Mesenchymal stem cell (in vitro differentiated cells and primary cell): ENCODE data around the gene FGFBP2.

ENCODE experiments used
- DNase-seq: peaks from one replicate; pipeline ENCODE4 v3.0.0-alpha.2; 2013
- H2AFZ ChIP-seq: one replicate; pipeline ENCODE4 v1.6.1; 2013; ENCODE audit warnings: low read depth, mild to moderate bottlenecking, control low read depth, inconsistent platforms, low read length, moderate library complexity
- H2AK5ac ChIP-seq: 2 replicates; pipeline ENCODE4 v1.6.1; 2013; ENCODE audit warnings: low read length, moderate library complexity, mild to moderate bottlenecking, inconsistent platforms; ENCODE audit not compliant: severe bottlenecking
- H2BK120ac ChIP-seq: one replicate; pipeline ENCODE4 v1.6.1; 2013; ENCODE audit warnings: low read depth, mild to moderate bottlenecking, inconsistent platforms, low read length, moderate library complexity
- H2BK12ac ChIP-seq, 2 experiments: one replicate each; pipeline ENCODE4 v1.6.1; 2013; ENCODE audit warnings: inconsistent platforms in 2 of 2, low read length in 2 of 2, mild to moderate bottlenecking in 2 of 2, moderate library complexity in 2 of 2, control low read depth in 1 of 2
- H2BK15ac ChIP-seq: one replicate; pipeline ENCODE4 v1.6.1; 2013; ENCODE audit warnings: mild to moderate bottlenecking, low read depth, inconsistent platforms; ENCODE audit not compliant: poor library complexity, severe bottlenecking
- H2BK5ac ChIP-seq: 2 replicates; pipeline ENCODE4 v1.6.1; 2013; ENCODE audit warnings: low read depth, mild to moderate bottlenecking, low read length, control low read depth, inconsistent platforms; ENCODE audit not compliant: poor library complexity, severe bottlenecking
- H3K14ac ChIP-seq, 2 experiments: one replicate each; pipeline ENCODE4 v1.6.1; 2013; ENCODE audit warnings: inconsistent platforms in 2 of 2, low read length in 2 of 2, control low read depth in 1 of 2, mild to moderate bottlenecking in 1 of 2, moderate library complexity in 1 of 2
- H3K18ac ChIP-seq, 2 experiments: one replicate each; pipeline ENCODE4 v1.6.1; 2013; ENCODE audit warnings: inconsistent platforms in 2 of 2, low read length in 2 of 2, control low read depth in 1 of 2, low read depth in 1 of 2, mild to moderate bottlenecking in 1 of 2
- H3K23ac ChIP-seq, 2 experiments: one replicate each; pipeline ENCODE4 v1.6.1; 2013; ENCODE audit warnings: inconsistent platforms in 2 of 2, low read length in 2 of 2, mild to moderate bottlenecking in 2 of 2, moderate library complexity in 2 of 2, control low read depth in 1 of 2
- H3K27ac ChIP-seq: 2 replicates; pipeline ENCODE4 v1.5.1; 2013; ENCODE audit warnings: mild to moderate bottlenecking, moderate library complexity, low read length, control low read depth, inconsistent platforms; ENCODE audit not compliant: poor library complexity, severe bottlenecking
- H3K27me3 ChIP-seq, 2 experiments: 2 replicates each; pipeline versions ENCODE4 v1.6.1 to v1.7.0; 2013; ENCODE audit warnings: low read length in 2 of 2, mild to moderate bottlenecking in 2 of 2, moderate library complexity in 2 of 2, control low read depth in 1 of 2, inconsistent platforms in 1 of 2; ENCODE audit not compliant: control insufficient read depth in 1 of 2, insufficient read depth in 1 of 2
- H3K36me3 ChIP-seq, 2 experiments: 2 replicates each; pipeline versions ENCODE4 v1.6.1 to v1.7.0; 2013; ENCODE audit warnings: low read length in 2 of 2, control low read depth in 1 of 2, inconsistent platforms in 1 of 2, low read depth in 1 of 2, mild to moderate bottlenecking in 1 of 2; ENCODE audit not compliant: insufficient read depth in 2 of 2, control insufficient read depth in 1 of 2
- H3K4ac ChIP-seq, 2 experiments: one replicate each; pipeline ENCODE4 v1.6.1; 2013; ENCODE audit warnings: inconsistent platforms in 2 of 2, low read length in 2 of 2, mild to moderate bottlenecking in 2 of 2, moderate library complexity in 2 of 2, control low read depth in 1 of 2, low read depth in 1 of 2
- H3K4me1 ChIP-seq: 2 replicates; pipeline ENCODE4 v1.6.1; 2013; ENCODE audit warnings: low read depth, low read length, control low read depth; ENCODE audit not compliant: control insufficient read depth, insufficient read depth
- H3K4me2 ChIP-seq: 2 replicates; pipeline ENCODE4 v1.6.1; 2013; ENCODE audit warnings: low read length, mild to moderate bottlenecking, inconsistent platforms; ENCODE audit not compliant: poor library complexity, severe bottlenecking
- H3K4me3 ChIP-seq, 2 experiments: 2 replicates each; pipeline versions ENCODE4 v1.5.1 to v1.7.0; 2013; ENCODE audit warnings: low read length in 2 of 2, mild to moderate bottlenecking in 2 of 2, control low read depth in 1 of 2, low read depth in 1 of 2; ENCODE audit not compliant: insufficient read depth in 1 of 2
- H3K79me1 ChIP-seq: replicated peaks from 2 replicates; pipeline ENCODE4 v1.6.1; 2013; ENCODE audit warnings: mild to moderate bottlenecking, control low read depth, low read length, inconsistent platforms; ENCODE audit not compliant: poor library complexity, severe bottlenecking
- H3K9ac ChIP-seq: 2 replicates; pipeline ENCODE4 v1.7.0; 2013; ENCODE audit warnings: mild to moderate bottlenecking, low read length, moderate library complexity
- H3K9me3 ChIP-seq: 2 replicates; pipeline ENCODE4 v1.7.0; 2013; ENCODE audit warnings: mild to moderate bottlenecking, low read length; ENCODE audit not compliant: control insufficient read depth
- H4K8ac ChIP-seq: one replicate; pipeline ENCODE4 v1.6.1; 2013; ENCODE audit warnings: inconsistent platforms, mild to moderate bottlenecking, low read length, moderate library complexity
- H4K91ac ChIP-seq: one replicate; pipeline ENCODE4 v1.6.1; 2013; ENCODE audit warnings: mild to moderate bottlenecking, low read length, inconsistent platforms
- WGBS: methylation state at CpG from one replicate; pipeline ENCODE4 v1.1.7; 2013; ENCODE audit warnings: mixed read lengths; 5-methylcytosine and 5-hydroxymethylcytosine counted together

Gene FGFBP2

DNA sequence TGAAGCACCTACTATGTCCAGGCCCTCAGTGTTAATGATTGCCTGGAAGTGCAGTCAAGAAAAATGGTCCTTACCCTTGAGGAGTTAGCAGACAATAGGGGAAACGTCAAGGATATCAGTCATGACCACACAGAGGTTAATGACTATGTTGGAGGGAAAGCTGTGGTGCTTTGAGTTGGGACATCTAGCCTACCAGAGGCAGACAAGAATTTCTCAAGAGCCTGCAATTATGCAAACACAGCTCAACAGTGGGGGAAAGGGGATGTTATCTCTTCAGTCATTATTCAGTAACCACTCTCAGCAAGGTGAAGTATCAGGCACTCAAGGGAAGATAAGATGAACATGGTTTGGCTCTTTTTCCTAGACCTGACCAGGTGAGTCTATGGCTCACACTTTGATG, 17.5 kb downstream of the FGFBP2 start:
- Histone ChIP-seq H2AFZ (no peak overlapping the region), H3K4me2 (no peak overlapping the region), H3K14ac (no peak overlapping the region), H3K27me3 (no peaks in the 10 kb centered on the region), H2BK5ac (no peak overlapping the region), H2AK5ac (no peak overlapping the region), H2BK15ac (no peak overlapping the region), H4K8ac (no peak overlapping the region), H3K4ac (no peak overlapping the region), H3K27ac (no peak overlapping the region), H3K4me3 (no peak overlapping the region), H3K9me3 (no peaks in the 10 kb centered on the region), H2BK12ac (no peak overlapping the region), H2BK120ac (no peak overlapping the region), H3K9ac (no peak overlapping the region), H4K91ac (no peak overlapping the region), H3K36me3 (no peaks in the 10 kb centered on the region), H3K18ac (no peak overlapping the region), H3K4me1 (no peaks in the 10 kb centered on the region), H3K79me1 (no peaks in the 10 kb centered on the region), H3K23ac (no peak overlapping the region)
- no peak for DNase-seq
- WGBS = 52% methylated on average over 1 of the region's 1 CpG

GRCh38 chr4:15944895-15945294, 18.1 kb downstream of the FGFBP2 start:
- no peak for DNase-seq
- H3K79me1 ChIP-seq = no peaks in the 10 kb centered on the region
- H3K4ac ChIP-seq = no peak overlapping the region

GRCh38 chr4:15942283-15942682, 20.7 kb downstream of the FGFBP2 start:
- Histone ChIP-seq H2BK5ac (no peak overlapping the region), H3K79me1 (no peaks in the 10 kb centered on the region), H2AFZ (no peak overlapping the region), H2BK12ac (no peak overlapping the region), H3K9ac (no peak overlapping the region), H3K4ac (no peak overlapping the region), H3K4me2 (no peak overlapping the region), H4K8ac (no peak overlapping the region), H3K18ac (no peak overlapping the region), H3K14ac (no peak overlapping the region), H4K91ac (no peak overlapping the region), H2AK5ac (no peak overlapping the region), H2BK15ac (no peak overlapping the region), H3K27ac (no peak overlapping the region), H3K4me1 (peaks cover 5% of the 10 kb centered on the region), H3K36me3 (no peaks in the 10 kb centered on the region), H2BK120ac (no peak overlapping the region), H3K9me3 (no peaks in the 10 kb centered on the region), H3K23ac (no peak overlapping the region), H3K27me3 (no peaks in the 10 kb centered on the region), H3K4me3 (no peak overlapping the region)
- WGBS = 100% methylated on average over 1 of the region's 1 CpG
- DNase-seq = no peak

More at GRCh38 chr4:15944895-15945294, 18.1 kb downstream of the FGFBP2 start:
- H2BK15ac ChIP-seq = no peak overlapping the region
- no peaks in the 10 kb centered on the region for H3K36me3 ChIP-seq
- H2BK120ac ChIP-seq = no peak overlapping the region
- H3K9me3 ChIP-seq = no peaks in the 10 kb centered on the region
- 64% methylated on average over 2 of the region's 2 CpGs for WGBS
- no peak overlapping the region for H2BK5ac ChIP-seq
- no peaks in the 10 kb centered on the region for H3K4me1 ChIP-seq
- H3K23ac ChIP-seq = no peak overlapping the region
- no peak overlapping the region for H4K91ac ChIP-seq
- no peak overlapping the region for H3K18ac ChIP-seq
- H2BK12ac ChIP-seq = no peak overlapping the region
- H3K4me2 ChIP-seq = no peak overlapping the region
- H3K4me3 ChIP-seq = no peak overlapping the region
- H2AFZ ChIP-seq = no peak overlapping the region
- H3K9ac ChIP-seq = no peak overlapping the region
- H3K27me3 ChIP-seq = no peaks in the 10 kb centered on the region
- no peak overlapping the region for H2AK5ac ChIP-seq
- H3K14ac ChIP-seq = no peak overlapping the region
- no peak overlapping the region for H3K27ac ChIP-seq
- H4K8ac ChIP-seq = no peak overlapping the region

GRCh38 chr4:15938640-15939039, 24.3 kb downstream of the FGFBP2 start, which contains the start of gene FGFBP1:
FGFBP1 (minus strand) TSS chr4:15938740; CDS start chr4:15936632, 2,108 bp downstream.
- Histone ChIP-seq H3K14ac (no peak within 1 kb of the TSS), H3K4me2 (no peak within 1 kb of the TSS), H2BK12ac (no peak within 1 kb of the TSS), H4K91ac (no peak within 1 kb of the TSS), H3K79me1 (no peaks in the 10 kb centered on the region), H4K8ac (no peak within 1 kb of the TSS), H3K9me3 (no peaks in the 10 kb centered on the region), H2BK5ac (no peak within 1 kb of the TSS), H3K18ac (no peak within 1 kb of the TSS), H2AFZ (no peak within 1 kb of the TSS), H3K27ac (no peak within 1 kb of the TSS), H3K4me1 (peaks cover 5% of the 10 kb centered on the region), H2AK5ac (no peak within 1 kb of the TSS), H3K23ac (no peak within 1 kb of the TSS), H3K36me3 (no peaks in the 10 kb centered on the region), H2BK15ac (no peak within 1 kb of the TSS), H3K4ac (no peak within 1 kb of the TSS), H3K27me3 (peaks cover 0 to 3% of the 10 kb centered on the region in 2 experiments), H2BK120ac (no peak within 1 kb of the TSS), H3K9ac (no peak within 1 kb of the TSS), H3K4me3 (no peak within 1 kb of the TSS)
- no CpG with 5 or more reads among the region's 4 CpGs for WGBS
- DNase-seq = no peak
